Kidney (tissue), 14 donors: ENCODE measurements around the gene XCL1. TPM values are rescaled to one million over a fixed set of nuclear protein-coding genes. Genes with fewer than 3 reads are reported as not detected.

Source experiments
- DNase-seq, 5 donors: peaks; one replicate each; pipeline ENCODE4 v3.0.0-alpha.2; 2013 to 2020
- FAIRE-seq: peaks from 2 replicates; lab custom pipeline; 2012; peaks lifted over from hg19 to GRCh38; lab: Jason Lieb, UNC
- H3K27ac ChIP-seq, 2 donors: one replicate each; pipeline ENCODE4 v1.7.0; 2013; ENCODE audit warnings: low read depth in 2 of 2, low read length in 2 of 2, inconsistent platforms in 1 of 2
- H3K27me3 ChIP-seq: one replicate; pipeline ENCODE4 v1.7.1; 2013; ENCODE audit warnings: low read length, inconsistent platforms; ENCODE audit not compliant: control insufficient read depth, insufficient read depth
- H3K36me3 ChIP-seq, 3 donors: one replicate each; pipeline versions ENCODE4 v1.7.0 to v1.7.1; 2013; ENCODE audit warnings: low read length in 3 of 3, control low read depth in 1 of 3, inconsistent platforms in 1 of 3; ENCODE audit not compliant: insufficient read depth in 3 of 3, control insufficient read depth in 2 of 3
- H3K4me1 ChIP-seq, 3 donors: one replicate each; pipeline versions ENCODE4 v1.7.0 to v1.7.1; 2013; ENCODE audit warnings: low read length in 3 of 3, inconsistent platforms in 1 of 3, low read depth in 1 of 3; ENCODE audit not compliant: control insufficient read depth in 2 of 3, insufficient read depth in 2 of 3
- H3K4me3 ChIP-seq, 3 donors: one replicate each; pipeline versions ENCODE4 v1.7.0 to v1.8.1; 2013; ENCODE audit warnings: low read length in 3 of 3, control low read depth in 1 of 3, inconsistent platforms in 1 of 3
- H3K9ac ChIP-seq, 3 donors: one replicate each; pipeline versions ENCODE4 v1.7.0 to v1.7.1; 2013; ENCODE audit warnings: low read length in 3 of 3, control low read depth in 1 of 3, inconsistent platforms in 1 of 3
- H3K9me3 ChIP-seq, 3 donors: one replicate each; pipeline versions ENCODE4 v1.7.0 to v1.7.1; 2013; ENCODE audit warnings: low read length in 3 of 3, control low read depth in 1 of 3, inconsistent platforms in 1 of 3; ENCODE audit not compliant: control insufficient read depth in 2 of 3, insufficient read depth in 1 of 3
- intact Hi-C: fragments of 100-400 bp; cut with DNase I; formaldehyde crosslinking; loops from one replicate; pipeline ENCODE4 v1.11.1; 2022
- polyA plus RNA-seq: library from polyadenylated mRNA; stranded (reverse); fragments of 350-450 nt; fragmentation: Illumina TruSeq; extraction: RNeasy Lipid Tissue Mini Kit (QIAGEN cat#74804); gene quantifications from one replicate; pipeline ENCODE4 v1.2.3, GENCODE V29; 2014; ENCODE audit warnings: low read depth, low replicate concordance; ENCODE audit not compliant: insufficient read depth
- total RNA-seq: library from RNA; stranded (reverse); fragmentation: NEBNext Ultra II Directional; extraction: Animal tissue kit (Norgen Biotek cat#: 25700); gene quantifications from one replicate; pipeline ENCODE4 v1.2.1, GENCODE V29; 2021
- TF ChIP-seq, protein P1 (sequence below): IDR thresholded peaks from 3 replicates; pipeline ENCODE4 v1.5.1; 2012; ENCODE audit warnings: mild to moderate bottlenecking, moderate library complexity, borderline replicate concordance; ENCODE audit not compliant: insufficient read depth; ENCODE audit errors: extremely low read depth
- donor health status: control.
- donor health status: control.
- donor health status: control.
- donor health status: control.
- donor health status: control.
- donor health status: DM: yes; HTN: yes; CAD: no.
- donor health status: Normal renal cell carcinoma (clear cell type).

The XCL1 gene
- total and polyA plus RNA-seq, 2 donors from 2014 or later: not detected

DNA sequence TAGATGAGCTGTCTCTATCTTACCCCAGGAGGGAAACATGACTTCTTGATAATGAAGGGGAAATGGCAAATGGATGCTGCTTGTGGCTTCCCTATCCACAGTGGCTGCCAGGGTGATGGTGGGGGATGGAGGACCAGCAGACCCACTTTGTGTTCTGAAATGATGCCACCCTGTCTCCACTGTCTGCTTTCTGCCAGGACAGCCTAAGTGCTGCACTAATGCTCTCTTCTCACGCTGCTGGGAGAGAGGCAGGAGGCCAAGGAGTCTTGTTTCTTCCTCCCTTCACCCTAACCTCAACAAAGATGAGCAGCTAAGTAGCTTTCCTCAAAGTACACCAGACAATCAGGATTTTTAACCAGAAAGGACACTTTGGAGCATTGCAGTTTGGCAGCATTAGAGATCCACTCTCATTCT lies 36.6 kb downstream of the XCL1 start:
- Histone ChIP-seq H3K36me3 (no peaks in the 10 kb centered on the region), H3K9me3 (no peaks in the 10 kb centered on the region), H3K27ac (no peak overlapping the region), H3K9ac (no peak overlapping the region), H3K4me1 (peaks cover 0 to 26% (median 18%) of the 10 kb centered on the region in 3 donors), H3K27me3 (no peaks in the 10 kb centered on the region), H3K4me3 (no peak overlapping the region)
- DNase-seq: peak in 1 of 5 donors; percentile 24
- TF ChIP-seq, protein P1, sequence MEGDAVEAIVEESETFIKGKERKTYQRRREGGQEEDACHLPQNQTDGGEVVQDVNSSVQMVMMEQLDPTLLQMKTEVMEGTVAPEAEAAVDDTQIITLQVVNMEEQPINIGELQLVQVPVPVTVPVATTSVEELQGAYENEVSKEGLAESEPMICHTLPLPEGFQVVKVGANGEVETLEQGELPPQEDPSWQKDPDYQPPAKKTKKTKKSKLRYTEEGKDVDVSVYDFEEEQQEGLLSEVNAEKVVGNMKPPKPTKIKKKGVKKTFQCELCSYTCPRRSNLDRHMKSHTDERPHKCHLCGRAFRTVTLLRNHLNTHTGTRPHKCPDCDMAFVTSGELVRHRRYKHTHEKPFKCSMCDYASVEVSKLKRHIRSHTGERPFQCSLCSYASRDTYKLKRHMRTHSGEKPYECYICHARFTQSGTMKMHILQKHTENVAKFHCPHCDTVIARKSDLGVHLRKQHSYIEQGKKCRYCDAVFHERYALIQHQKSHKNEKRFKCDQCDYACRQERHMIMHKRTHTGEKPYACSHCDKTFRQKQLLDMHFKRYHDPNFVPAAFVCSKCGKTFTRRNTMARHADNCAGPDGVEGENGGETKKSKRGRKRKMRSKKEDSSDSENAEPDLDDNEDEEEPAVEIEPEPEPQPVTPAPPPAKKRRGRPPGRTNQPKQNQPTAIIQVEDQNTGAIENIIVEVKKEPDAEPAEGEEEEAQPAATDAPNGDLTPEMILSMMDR: no peak
- FAIRE-seq: no peak
- intact Hi-C loops: no loop called here

DNA sequence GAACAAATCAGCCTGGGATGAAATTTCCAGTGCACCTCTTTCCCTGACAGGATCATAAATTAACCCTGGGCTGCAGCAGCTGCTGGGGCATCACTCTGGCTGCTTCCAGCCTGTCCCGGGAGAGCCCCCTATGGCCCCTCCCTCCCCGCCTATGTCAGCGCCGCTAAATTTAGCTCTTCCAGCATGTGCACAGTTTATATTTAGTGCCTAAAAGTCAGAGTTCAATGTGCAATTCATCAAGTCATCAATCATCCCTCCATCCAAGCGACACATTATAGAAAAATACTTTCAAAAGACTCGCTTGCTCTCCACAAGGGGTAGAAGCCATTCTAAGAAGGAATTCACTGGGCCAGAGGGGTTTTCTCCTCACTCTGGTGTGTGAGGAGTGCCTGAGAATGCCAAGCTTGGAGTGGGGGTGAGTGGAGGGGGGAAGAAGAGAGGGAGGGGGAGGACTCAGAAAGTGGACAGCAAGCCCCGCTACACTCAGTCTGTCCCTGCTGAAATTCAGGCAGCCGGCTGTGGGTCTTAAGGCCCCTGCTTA lies 37.4 kb downstream of the XCL1 start:
- no peak overlapping the region for H3K9ac ChIP-seq
- TF ChIP-seq, protein P1: no peak
- no peaks in the 10 kb centered on the region for H3K36me3 ChIP-seq
- no peaks in the 10 kb centered on the region for H3K27me3 ChIP-seq
- peaks cover 0 to 21% (median 16%) of the 10 kb centered on the region in 3 donors for H3K4me1 ChIP-seq
- no peak overlapping the region for H3K4me3 ChIP-seq
- intact Hi-C loops: no loop called here
- no peak for FAIRE-seq
- DNase-seq: peak; percentile 80 to 93 (median 88)
- H3K9me3 ChIP-seq: no peaks in the 10 kb centered on the region
- H3K27ac ChIP-seq: peak overlapping the region in 1 of 2 donors; percentile 42

DNA sequence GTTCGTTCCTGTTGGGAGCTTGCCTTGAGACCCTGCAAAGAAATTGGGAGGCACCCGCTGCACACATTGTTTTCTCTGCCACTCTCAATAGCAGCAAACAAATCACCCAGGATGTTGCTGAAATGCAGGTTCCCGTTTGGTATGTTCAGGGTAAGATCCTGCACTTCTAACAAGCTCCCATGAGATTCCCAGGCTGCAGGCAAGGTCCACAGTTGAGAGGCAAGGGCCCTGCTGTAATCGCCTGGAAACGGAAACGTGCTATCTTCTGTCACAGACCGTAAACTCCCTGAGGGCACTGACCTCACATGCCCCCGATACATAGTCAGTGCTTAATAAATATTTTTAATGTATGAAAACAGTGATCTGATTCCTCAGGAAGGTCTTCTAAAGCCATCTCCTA lies 37.8 kb downstream of the XCL1 start:
- TF ChIP-seq, protein P1: no peak
- no peak overlapping the region for H3K4me3 ChIP-seq
- intact Hi-C loops: no loop called here
- no peak for FAIRE-seq
- H3K36me3 ChIP-seq: no peaks in the 10 kb centered on the region
- no peak overlapping the region for H3K9ac ChIP-seq
- DNase-seq: peak in 3 of 5 donors; percentile 45 to 66 (median 50)
- H3K27me3 ChIP-seq: no peaks in the 10 kb centered on the region
- peak overlapping the region in 1 of 2 donors; percentile 42 for H3K27ac ChIP-seq
- H3K4me1 ChIP-seq: peaks cover 0 to 17% (median 16%) of the 10 kb centered on the region in 3 donors
- H3K9me3 ChIP-seq: no peaks in the 10 kb centered on the region

DNA sequence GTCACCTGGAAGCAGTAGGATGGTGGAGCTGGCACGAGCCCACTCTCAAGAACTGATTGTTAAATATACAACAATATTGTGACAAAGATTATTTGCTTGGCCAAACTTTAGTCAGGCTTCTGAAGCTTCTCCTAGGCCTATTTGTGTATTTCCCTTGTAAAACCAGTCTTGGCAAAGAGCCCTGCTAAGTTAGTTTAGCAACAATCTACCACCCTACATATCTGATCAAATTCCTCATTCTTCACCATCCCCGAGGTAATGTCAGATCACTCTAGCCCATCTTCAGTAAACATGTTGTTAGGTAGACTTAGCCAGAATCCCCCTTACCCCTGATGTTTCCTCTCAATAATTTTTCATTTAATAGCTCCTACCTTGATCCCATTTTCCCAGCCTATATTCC lies 39.6 kb downstream of the XCL1 start:
- Histone ChIP-seq H3K27ac (no peak overlapping the region), H3K9ac (no peak overlapping the region), H3K27me3 (no peaks in the 10 kb centered on the region), H3K36me3 (no peaks in the 10 kb centered on the region), H3K4me1 (peaks cover 0 to 15% (median 13%) of the 10 kb centered on the region in 3 donors), H3K9me3 (no peaks in the 10 kb centered on the region), H3K4me3 (no peak overlapping the region)
- intact Hi-C loops: no loop called here
- TF ChIP-seq, protein P1: no peak
- DNase-seq (no peak), FAIRE-seq (no peak)
